Lung (tissue), 16 donors: ENCODE results near the gene ARHGAP20. TPM values are rescaled to one million over a fixed set of nuclear protein-coding genes. Genes with fewer than 3 reads are reported as not detected.

Experiments used
- ATAC-seq: fragments of 200-7000 bp; cut with Tn5 transposase; one replicate; pipeline ENCODE4 v1.9.1; 2020; ENCODE audit warnings: moderate number of reproducible peaks; ENCODE audit not compliant: insufficient read depth, low FRiP score
- DNase-seq, 3 donors: peaks; one replicate each; pipeline ENCODE4 v3.0.0-alpha.2; 2013 to 2017
- H3K27ac ChIP-seq, 2 donors: one replicate each; pipeline ENCODE4 v1.5.1; 2013; ENCODE audit warnings: mild to moderate bottlenecking in 2 of 2, moderate library complexity in 2 of 2, control low read depth in 1 of 2, inconsistent platforms in 1 of 2, low read depth in 1 of 2, low read length in 1 of 2
- H3K27me3 ChIP-seq, 3 donors: one replicate each; pipeline ENCODE4 v1.5.1; 2013; ENCODE audit warnings: low read length in 2 of 3; ENCODE audit not compliant: control insufficient read depth in 3 of 3, insufficient read depth in 3 of 3
- H3K36me3 ChIP-seq, 4 donors: one replicate each; pipeline ENCODE4 v1.5.1; 2013; ENCODE audit warnings: low read length in 4 of 4, mild to moderate bottlenecking in 1 of 4, moderate library complexity in 1 of 4; ENCODE audit not compliant: control insufficient read depth in 4 of 4, insufficient read depth in 4 of 4
- H3K4me1 ChIP-seq, 5 donors: one replicate each; pipeline ENCODE4 v1.5.1; 2013; ENCODE audit warnings: low read length in 5 of 5, mild to moderate bottlenecking in 2 of 5, moderate library complexity in 1 of 5; ENCODE audit not compliant: control insufficient read depth in 5 of 5, insufficient read depth in 5 of 5
- H3K4me3 ChIP-seq: one replicate; pipeline ENCODE4 v1.5.1; 2013; ENCODE audit warnings: mild to moderate bottlenecking, control low read depth, moderate library complexity
- H3K9ac ChIP-seq, 2 donors: one replicate each; pipeline ENCODE4 v1.5.1; 2013; ENCODE audit warnings: low read length in 2 of 2, control low read depth in 1 of 2; ENCODE audit not compliant: insufficient read depth in 1 of 2
- H3K9me3 ChIP-seq, 4 donors: one replicate each; pipeline ENCODE4 v1.5.1; 2013; ENCODE audit warnings: low read length in 3 of 4, mild to moderate bottlenecking in 1 of 4, moderate library complexity in 1 of 4; ENCODE audit not compliant: control insufficient read depth in 4 of 4, insufficient read depth in 3 of 4
- CTCF ChIP-seq: IDR thresholded peaks from 2 replicates; pipeline ENCODE4 v1.5.1; 2012; ENCODE audit warnings: mild to moderate bottlenecking; ENCODE audit errors: control extremely low read depth, extremely low read depth
- WGBS, 2 donors: extraction: QIAGEN DNeasy Blood & Tissue Kit; methylation state at CpG; one replicate each; pipeline ENCODE4 v1.1.7; 2013; 5-methylcytosine and 5-hydroxymethylcytosine counted together
- long read RNA-seq, 5 donors: transcript quantifications; one replicate each; lab custom pipeline, GENCODE V29; 2026
- polyA plus RNA-seq, 2 donors: library from polyadenylated mRNA; stranded (reverse); fragments of 200-250 nt; gene quantifications; one replicate each; pipeline ENCODE4 v1.2.1, GENCODE V29; 2013
- total RNA-seq, 2 donors: library from RNA; depleted of rRNA in 1 of 2; stranded (reverse); fragments of >200 nt in 1 of 2; gene quantifications; one replicate each; pipeline ENCODE4 v1.2.1, GENCODE V29; 2014 to 2021
- donor health status: control.
- donor health status: control.
- donor health status: Bipolar disorder and iron deficiency.
- donor health status: healthy.
- donor health status: DM: yes; HTN: yes; CAD: no.

ARHGAP20 gene
- 10 to 100 TPM in 1 of 2 donors, 1 to 10 TPM in 1; 5.2 to 20.9 TPM for total RNA-seq
- under 1 TPM; 0.67 to 0.72 TPM for polyA plus RNA-seq
- long read RNA-seq, donor 1, partial matches to known transcripts, result 5 of 5 reads
- long read RNA-seq, donor 1, other reads (novel, unspliced or antisense), result 0 of 5 reads
- long read RNA-seq, donor 2, result 0 reads
- long read RNA-seq, donor 3, result 0 reads
- long read RNA-seq, donor 4, partial matches to known transcripts, result 9 of 9 reads
- long read RNA-seq, donor 4, other reads (novel, unspliced or antisense), result 0 of 9 reads
- long read RNA-seq, donor 5, partial matches to known transcripts, result 12 of 12 reads
- long read RNA-seq, donor 5, other reads (novel, unspliced or antisense), result 0 of 12 reads

- no peak for TF ChIP-seq CTCF
- Histone ChIP-seq H3K9ac (peak within 1 kb of the TSS; percentile 32 to 77), H3K36me3 (peaks cover 0 to 12% (median 0%) of the 10 kb centered on the region in 4 donors), H3K27me3 (no peaks in the 10 kb centered on the region), H3K4me1 (peaks cover 0 to 38% (median 11%) of the 10 kb centered on the region in 5 donors), H3K27ac (peak within 1 kb of the TSS in 1 of 2 donors; percentile 83), H3K9me3 (peaks cover 0 to 7% (median 0%) of the 10 kb centered on the region in 4 donors), H3K4me3 (peak within 1 kb of the TSS; percentile 71)
- peak; percentile 88 to 93 (median 89) for DNase-seq
- peak; percentile 92 for ATAC-seq
- 0 to 1% methylated on average over 43 to 109 of the region's 109 CpGs for WGBS, 2 donors
Measured at GRCh38 chr11:110711776-110712658, at the start of gene ARHGAP20. Gene ARHGAP20 (minus strand): TSS chr11:110712437. CDS start chr11:110712231, 206 bp downstream.

GRCh38 chr11:110761991-110762390, 49.8 kb upstream of the ARHGAP20 start:
- 39 to 63% methylated on average over 1 of the region's 1 CpG for WGBS, 2 donors
- H3K36me3 ChIP-seq, result no peaks in the 10 kb centered on the region
- ATAC-seq (no peak), DNase-seq (peak in 1 of 3 donors; percentile 34)
- H3K27ac ChIP-seq, result no peak overlapping the region
- peaks cover 4 to 72% (median 14%) of the 10 kb centered on the region in 5 donors for H3K4me1 ChIP-seq
- H3K9me3 ChIP-seq, result no peaks in the 10 kb centered on the region
- H3K27me3 ChIP-seq, result no peaks in the 10 kb centered on the region
- H3K4me3 ChIP-seq, result no peak overlapping the region
- H3K9ac ChIP-seq, result no peak overlapping the region
- TF ChIP-seq CTCF, result no peak

- no peaks in the 10 kb centered on the region for H3K9me3 ChIP-seq
- TF ChIP-seq CTCF, result no peak
- H3K27me3 ChIP-seq, result no peaks in the 10 kb centered on the region
- H3K9ac ChIP-seq, result no peak overlapping the region
- H3K27ac ChIP-seq, result no peak overlapping the region
- H3K36me3 ChIP-seq, result no peaks in the 10 kb centered on the region
- H3K4me3 ChIP-seq, result no peak overlapping the region
- WGBS, 2 donors, result 92 to 98% methylated on average over 2 of the region's 2 CpGs
- peaks cover 4 to 77% (median 14%) of the 10 kb centered on the region in 5 donors for H3K4me1 ChIP-seq
- DNase-seq (no peak), ATAC-seq (no peak)
Measured at GRCh38 chr11:110761131-110761530, 48.9 kb upstream of the ARHGAP20 start.
